Adrenal gland (tissue), 12 donors: ENCODE results near the gene TLE7. TPM values are rescaled to one million over a fixed set of nuclear protein-coding genes. Genes with fewer than 3 reads are reported as not detected.

Experiments used
- DNase-seq, 7 donors: peaks; one replicate each; pipeline ENCODE4 v3.0.0-alpha.2; 2019 to 2020
- H3K27ac ChIP-seq, 5 donors: fragments of 200-600 bp; sonication (generic) in 4 of 5; 1 replicate in 3 of 5; 2 replicates in 2 of 5; pipeline versions ENCODE4 v1.5.1 to v1.8.0; 2016 to 2020; ENCODE audit warnings: mild to moderate bottlenecking in 1 of 5
- H3K27me3 ChIP-seq: fragments of 200-600 bp; 2 replicates; pipeline ENCODE4 v1.8.0; 2021
- H3K36me3 ChIP-seq, 2 donors: fragments of 200-600 bp; replicated peaks in 1 of 2; 1 replicate in 1 of 2; 2 replicates in 1 of 2; pipeline versions ENCODE4 v1.5.1 to v1.8.0; 2018 to 2022
- H3K4me1 ChIP-seq, 2 donors: fragments of 200-600 bp; replicated peaks in 1 of 2; 1 replicate in 1 of 2; 2 replicates in 1 of 2; pipeline versions ENCODE4 v1.5.1 to v1.8.0; 2018 to 2021
- H3K4me3 ChIP-seq, 4 donors: fragments of 200-600 bp; sonication (generic) in 3 of 4; one replicate each; pipeline ENCODE4 v1.5.1; 2016 to 2018
- H3K9me3 ChIP-seq, 3 donors: fragments of 200-600 bp; sonication (generic) in 1 of 3; replicated peaks in 1 of 3; 1 replicate in 2 of 3; 2 replicates in 1 of 3; pipeline versions ENCODE4 v1.5.1 to v1.8.0; 2016 to 2021
- CTCF ChIP-seq, 6 experiments: fragments of 450-650 bp in 4 of 6; fragments of 200-600 bp in 2 of 6; sonication (generic) in 1 of 6; IDR thresholded peaks; 1 replicate in 5 of 6; 2 replicates in 1 of 6; pipeline versions ENCODE4 v1.5.1 to v1.8.0; 2016 to 2021; ENCODE audit warnings: antibody characterized with exemption in 6 of 6, mild to moderate bottlenecking in 2 of 6, moderate library complexity in 1 of 6
- POLR2A ChIP-seq, 2 donors: fragments of 450-650 bp; IDR thresholded peaks; one replicate each; pipeline ENCODE4 v1.6.1; 2017; ENCODE audit warnings: antibody characterized with exemption in 2 of 2, mild to moderate bottlenecking in 2 of 2, moderate library complexity in 1 of 2
- WGBS, 4 donors: extraction: QIAGEN DNeasy Blood & Tissue Kit in 2 of 4; methylation state at CpG; one replicate each; pipeline versions ENCODE4 v1.1.5 to v1.1.7; 2013 to 2017; 5-methylcytosine and 5-hydroxymethylcytosine counted together
- intact Hi-C, 2 donors: fragments of 100-400 bp; cut with DNase I; formaldehyde crosslinking; loops; one replicate each; pipeline versions ENCODE4 v1.14.1 to v1.15.0; 2022 to 2023
- polyA plus RNA-seq, 3 donors: library from polyadenylated mRNA; stranded (reverse); fragments of 200-250 nt in 2 of 3; fragments of 350-450 nt in 1 of 3; fragmentation: Illumina TruSeq in 1 of 3; extraction: RNeasy Lipid Tissue Mini Kit (QIAGEN cat#74804) in 1 of 3; gene quantifications; one replicate each; pipeline ENCODE4 v1.2.3, GENCODE V29; 2013 to 2014
- total RNA-seq, 9 donors: library from RNA; depleted of rRNA in 4 of 9; stranded (reverse); fragments of >200 nt in 4 of 9; fragments of 120-200 nt in 1 of 9; fragmentation: NEBNext Ultra II Directional in 1 of 9; extraction: Animal tissue kit (Norgen Biotek cat#: 25700) in 1 of 9; gene quantifications; one replicate each; pipeline versions ENCODE4 v1.1.0 to v1.2.4, GENCODE V29; 2013 to 2023
- donor health status: healthy with polysubstance abuse.
- donor health status: Bipolar disorder and iron deficiency.
- donor health status: DM: yes; HTN: yes; CAD: no.
- donor health status: DM: no; HTN: no; CAD: no.
- donor health status: DM: no; HTN: no; CAD: no.
- donor health status: DM: yes; HTN: yes; CAD: no.

Gene TLE7
- total and polyA plus RNA-seq, 12 donors: not detected

GRCh38 chr16:71453036-71453435, 11.2 kb upstream of the TLE7 start:
- DNase-seq: no peak
- no peak for TF ChIP-seq POLR2A (IDR thresholded peaks at IDR 0.05)
- no peak for TF ChIP-seq CTCF (IDR thresholded peaks at IDR 0.05)
- H3K9me3 ChIP-seq: peaks cover 0 to 40% (median 15%) of the 10 kb centered on the region in 3 donors
- H3K4me1 ChIP-seq: no peaks in the 10 kb centered on the region
- H3K4me3 ChIP-seq: no peak overlapping the region
- no peak overlapping the region for H3K27ac ChIP-seq
- H3K27me3 ChIP-seq: no peaks in the 10 kb centered on the region
- intact Hi-C loops: no loop called here
- H3K36me3 ChIP-seq: peaks cover 0 to 49% of the 10 kb centered on the region in 2 donors

GRCh38 chr16:71449020-71449419, 7.2 kb upstream of the TLE7 start:
- 94 to 100% (median 97%) methylated on average over 3 of the region's 3 CpGs for WGBS, 4 donors
- peak overlapping the region in 1 of 4 donors; percentile 34 for H3K4me3 ChIP-seq
- intact Hi-C loops: no loop called here

GRCh38 chr16:71448274-71448866, 6.5 kb upstream of the TLE7 start:
- no peaks in the 10 kb centered on the region for H3K27me3 ChIP-seq
- no peak for DNase-seq
- peaks cover 0 to 24% of the 10 kb centered on the region in 2 donors for H3K36me3 ChIP-seq
- peaks cover 0 to 60% (median 15%) of the 10 kb centered on the region in 3 donors for H3K9me3 ChIP-seq
- no peak for TF ChIP-seq POLR2A (IDR thresholded peaks at IDR 0.05)
- no peak for TF ChIP-seq CTCF (IDR thresholded peaks at IDR 0.05)
- no peaks in the 10 kb centered on the region for H3K4me1 ChIP-seq
- H3K4me3 ChIP-seq: peak overlapping the region in 1 of 4 donors; percentile 34
- no peak overlapping the region for H3K27ac ChIP-seq
- intact Hi-C loops: no loop called here
- WGBS, 4 donors: 97 to 100% (median 97%) methylated on average over 7 of the region's 7 CpGs

More at GRCh38 chr16:71449020-71449419, 7.2 kb upstream of the TLE7 start:
- peaks cover 0 to 30% of the 10 kb centered on the region in 2 donors for H3K36me3 ChIP-seq
- TF ChIP-seq CTCF (IDR thresholded peaks at IDR 0.05) (no peak), POLR2A (IDR thresholded peaks at IDR 0.05) (no peak)
- no peak for DNase-seq
- no peak overlapping the region for H3K27ac ChIP-seq
- peaks cover 0 to 60% (median 15%) of the 10 kb centered on the region in 3 donors for H3K9me3 ChIP-seq
- H3K4me1 ChIP-seq: no peaks in the 10 kb centered on the region
- no peaks in the 10 kb centered on the region for H3K27me3 ChIP-seq

GRCh38 chr16:71443714-71444113, 1.9 kb upstream of the TLE7 start:
- peaks cover 0 to 1% of the 10 kb centered on the region in 2 donors for H3K36me3 ChIP-seq
- no peaks in the 10 kb centered on the region for H3K4me1 ChIP-seq
- TF ChIP-seq POLR2A (IDR thresholded peaks at IDR 0.05) (no peak), CTCF (IDR thresholded peaks at IDR 0.05) (no peak)
- DNase-seq: peak in 1 of 7 donors; percentile 45
- intact Hi-C loops: no loop called here
- H3K27ac ChIP-seq: no peak overlapping the region
- H3K9me3 ChIP-seq: peaks cover 0 to 27% (median 3%) of the 10 kb centered on the region in 3 donors
- 82 to 100% (median 92%) methylated on average over 5 to 6 of the region's 6 CpGs for WGBS, 4 donors
- H3K27me3 ChIP-seq: no peaks in the 10 kb centered on the region
- H3K4me3 ChIP-seq: no peak overlapping the region
